OCI-LY7 (cell line): ENCODE measurements around the gene AK2.

ENCODE experiments used
- EZH2phosphoT487 ChIP-seq: fragments of 200-600 bp; sonication (generic); IDR thresholded peaks from 2 replicates; pipeline ENCODE4 v1.6.1; 2018; ENCODE audit warnings: low read depth, borderline replicate concordance, mild to moderate bottlenecking, mixed run types, antibody characterized with exemption, low read length, moderate library complexity, mixed read lengths
- TF ChIP-seq, protein P1 (sequence below): fragments of 200-600 bp; sonication (generic); conservative IDR thresholded peaks from 2 replicates; pipeline ENCODE4 v1.5.1; 2014; ENCODE audit warnings: mild to moderate bottlenecking, antibody characterized with exemption, low read length, moderate library complexity, mixed read lengths

DNA sequence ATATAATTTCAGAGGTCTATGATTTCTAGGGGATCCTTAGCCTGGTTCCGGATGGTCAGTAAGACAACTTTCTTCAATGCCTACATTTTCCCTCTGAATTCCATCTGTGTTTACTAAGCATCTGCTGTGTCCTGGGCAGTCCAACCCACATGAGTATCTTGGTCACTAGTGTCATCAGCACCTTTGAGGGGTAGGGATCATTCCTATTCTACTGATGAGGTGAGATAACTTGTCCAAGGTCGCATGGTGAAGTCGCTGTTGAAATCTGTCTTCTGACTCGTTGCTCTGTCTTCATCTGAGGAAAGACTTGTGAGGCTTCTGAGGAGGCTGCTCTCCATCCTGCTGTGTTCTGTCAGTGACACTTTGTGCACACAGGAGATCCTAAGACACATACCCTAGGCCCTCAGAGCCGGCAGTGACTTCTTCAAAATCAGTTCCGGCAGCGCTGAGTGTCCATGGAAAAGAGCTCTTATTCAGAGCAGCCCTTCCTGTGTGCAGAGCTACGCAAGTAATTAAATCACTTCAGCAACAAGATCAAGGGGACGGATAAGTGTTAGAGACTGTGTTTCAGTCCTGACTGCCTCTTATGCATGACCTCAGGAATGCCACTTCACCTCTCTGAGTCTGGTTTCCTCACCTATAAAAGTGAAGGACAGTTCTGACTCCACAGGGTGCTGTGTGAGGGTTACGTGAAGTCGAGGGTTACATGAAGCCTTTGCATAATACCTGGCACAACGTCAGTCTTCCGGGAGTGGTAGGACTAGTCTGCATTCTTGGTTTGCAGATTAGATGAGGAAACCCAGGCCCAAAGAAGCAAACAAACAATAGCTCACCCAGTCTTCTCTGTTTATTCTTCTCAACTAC, 28.4 kb downstream of the AK2 start:
- TF ChIP-seq, protein P1, sequence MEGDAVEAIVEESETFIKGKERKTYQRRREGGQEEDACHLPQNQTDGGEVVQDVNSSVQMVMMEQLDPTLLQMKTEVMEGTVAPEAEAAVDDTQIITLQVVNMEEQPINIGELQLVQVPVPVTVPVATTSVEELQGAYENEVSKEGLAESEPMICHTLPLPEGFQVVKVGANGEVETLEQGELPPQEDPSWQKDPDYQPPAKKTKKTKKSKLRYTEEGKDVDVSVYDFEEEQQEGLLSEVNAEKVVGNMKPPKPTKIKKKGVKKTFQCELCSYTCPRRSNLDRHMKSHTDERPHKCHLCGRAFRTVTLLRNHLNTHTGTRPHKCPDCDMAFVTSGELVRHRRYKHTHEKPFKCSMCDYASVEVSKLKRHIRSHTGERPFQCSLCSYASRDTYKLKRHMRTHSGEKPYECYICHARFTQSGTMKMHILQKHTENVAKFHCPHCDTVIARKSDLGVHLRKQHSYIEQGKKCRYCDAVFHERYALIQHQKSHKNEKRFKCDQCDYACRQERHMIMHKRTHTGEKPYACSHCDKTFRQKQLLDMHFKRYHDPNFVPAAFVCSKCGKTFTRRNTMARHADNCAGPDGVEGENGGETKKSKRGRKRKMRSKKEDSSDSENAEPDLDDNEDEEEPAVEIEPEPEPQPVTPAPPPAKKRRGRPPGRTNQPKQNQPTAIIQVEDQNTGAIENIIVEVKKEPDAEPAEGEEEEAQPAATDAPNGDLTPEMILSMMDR, result no peak
- TF ChIP-seq EZH2phosphoT487, result no peak
